ENCODE measurements around the gene CHD2.
"Not testable (repeated sequence)": the region's sequence is repeated elsewhere in the genome, so short reads cannot be mapped to it uniquely, and the experiment has no call there.

Gene CHD2

DNA sequence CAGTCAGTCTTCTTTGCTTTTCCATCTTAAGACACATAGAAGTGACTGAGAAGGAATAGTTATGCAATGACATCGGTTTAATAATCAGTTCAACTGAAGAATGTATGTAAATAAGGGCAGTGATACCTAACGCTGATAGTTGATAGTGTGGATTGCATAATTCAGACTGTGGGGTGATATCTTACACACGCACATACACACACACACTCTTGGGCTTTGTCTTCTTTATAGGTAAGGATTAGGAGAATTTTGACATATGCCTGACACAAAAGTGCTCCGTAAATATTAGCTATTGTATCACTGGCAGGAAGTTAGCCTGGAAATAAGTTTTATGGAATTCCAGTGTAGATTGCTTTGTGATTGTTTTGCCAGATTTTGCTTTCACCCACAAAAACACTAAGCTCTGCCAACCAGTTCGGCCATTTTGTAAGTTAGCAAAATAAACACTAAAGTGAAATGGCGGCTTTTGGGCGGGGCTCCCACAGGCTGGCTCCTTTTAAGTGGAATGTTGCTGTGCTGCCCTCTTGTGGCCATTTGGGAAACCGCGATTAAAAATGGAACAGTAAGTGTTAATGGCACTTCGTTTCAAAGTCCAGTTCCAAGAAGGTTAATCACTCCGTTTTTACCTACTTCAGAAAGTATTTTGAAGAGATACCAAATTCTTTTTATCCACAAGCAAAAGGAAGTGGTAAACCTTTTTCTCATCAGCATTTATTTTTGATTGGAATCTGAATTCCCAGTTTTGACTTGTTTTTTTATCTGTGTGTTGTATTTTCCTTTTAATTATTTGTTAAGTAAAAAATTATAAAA, 17.7 kb downstream of the CHD2 start:
- peaks cover 10% of the 10 kb centered on the region for H3K4me1 ChIP-seq (ENCODE audit: insufficient read depth, low read length)
- no peaks in the 10 kb centered on the region for H3K27me3 ChIP-seq (ENCODE audit: insufficient read depth, low read length)
- no peak overlapping the region for H3K4me3 ChIP-seq (ENCODE audit: low read length)

DNA sequence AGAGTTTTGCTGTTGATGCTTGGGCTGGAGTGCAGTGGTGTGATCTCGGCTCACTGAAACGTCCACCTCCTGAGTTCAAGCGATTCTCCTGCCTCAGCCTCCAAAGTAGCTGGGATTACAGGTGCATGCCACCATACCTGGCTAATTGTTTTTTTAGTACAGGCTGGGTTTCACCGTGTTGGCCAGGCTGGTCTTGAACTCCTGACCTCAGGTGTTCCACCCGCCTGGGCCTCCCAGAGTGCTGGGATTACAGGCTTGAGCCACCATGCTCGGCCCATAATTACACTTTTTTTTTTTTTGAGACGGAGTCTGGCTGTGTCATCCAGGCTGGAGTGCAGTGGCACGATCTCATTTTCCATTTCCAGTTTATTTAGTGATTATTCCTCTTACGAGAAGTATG, 18.8 kb downstream of the CHD2 start:
- H3K27me3 ChIP-seq (ENCODE audit: insufficient read depth, low read length); H2AFZ ChIP-seq (ENCODE audit: low read depth, low read length); H3K9me3 ChIP-seq (ENCODE audit: low read length); H3K4me1 ChIP-seq (ENCODE audit: insufficient read depth, low read length); H3K4me3 ChIP-seq (ENCODE audit: low read length): not testable (repeated sequence)
- H3K36me3 ChIP-seq (ENCODE audit: insufficient read depth, low read length) = peaks cover 41% of the 10 kb centered on the region

More for the DNA sequence above, 17.7 kb downstream of the CHD2 start:
- H2AFZ ChIP-seq (ENCODE audit: low read depth, low read length) = no peak overlapping the region
- H3K36me3 ChIP-seq (ENCODE audit: insufficient read depth, low read length) = peaks cover 34% of the 10 kb centered on the region
- no peaks in the 10 kb centered on the region for H3K9me3 ChIP-seq (ENCODE audit: low read length)

- no peak overlapping the region for H3K4me3 ChIP-seq (ENCODE audit: low read length)
- no peaks in the 10 kb centered on the region for H3K9me3 ChIP-seq (ENCODE audit: low read length)
- no peaks in the 10 kb centered on the region for H3K27me3 ChIP-seq (ENCODE audit: insufficient read depth, low read length)
- H3K4me1 ChIP-seq (ENCODE audit: insufficient read depth, low read length) = peaks cover 10% of the 10 kb centered on the region
- no peak overlapping the region for H2AFZ ChIP-seq (ENCODE audit: low read depth, low read length)
- peaks cover 55% of the 10 kb centered on the region for H3K36me3 ChIP-seq (ENCODE audit: insufficient read depth, low read length)
Observed at GRCh38 chr15:92920595-92921161, 20.6 kb downstream of the CHD2 start.

GRCh38 chr15:92921215-92922131, 21.3 kb downstream of the CHD2 start:
- peaks cover 10% of the 10 kb centered on the region for H3K4me1 ChIP-seq (ENCODE audit: insufficient read depth, low read length)
- no peak overlapping the region for H3K4me3 ChIP-seq (ENCODE audit: low read length)
- H3K36me3 ChIP-seq (ENCODE audit: insufficient read depth, low read length) = peaks cover 62% of the 10 kb centered on the region
- H3K27me3 ChIP-seq (ENCODE audit: insufficient read depth, low read length) = no peaks in the 10 kb centered on the region
- H3K9me3 ChIP-seq (ENCODE audit: low read length) = no peaks in the 10 kb centered on the region
- H2AFZ ChIP-seq (ENCODE audit: low read depth, low read length) = no peak overlapping the region

GRCh38 chr15:92922418-92923002, 22.4 kb downstream of the CHD2 start:
- Histone ChIP-seq H3K4me1 (ENCODE audit: insufficient read depth, low read length) (peaks cover 7% of the 10 kb centered on the region), H3K27me3 (ENCODE audit: insufficient read depth, low read length) (no peaks in the 10 kb centered on the region)

GRCh38 chr15:92924216-92924615, 24.1 kb downstream of the CHD2 start:
- Histone ChIP-seq H3K27me3 (ENCODE audit: insufficient read depth, low read length) (no peaks in the 10 kb centered on the region), H3K36me3 (ENCODE audit: insufficient read depth, low read length) (peaks cover 87% of the 10 kb centered on the region), H2AFZ (ENCODE audit: low read depth, low read length) (no peak overlapping the region), H3K4me3 (ENCODE audit: low read length) (no peak overlapping the region), H3K9me3 (ENCODE audit: low read length) (no peaks in the 10 kb centered on the region), H3K4me1 (ENCODE audit: insufficient read depth, low read length) (no peaks in the 10 kb centered on the region)

More at GRCh38 chr15:92922418-92923002, 22.4 kb downstream of the CHD2 start:
- Histone ChIP-seq H3K9me3 (ENCODE audit: low read length) (no peaks in the 10 kb centered on the region), H3K4me3 (ENCODE audit: low read length) (no peak overlapping the region), H3K36me3 (ENCODE audit: insufficient read depth, low read length) (peaks cover 72% of the 10 kb centered on the region), H2AFZ (ENCODE audit: low read depth, low read length) (no peak overlapping the region)

DNA sequence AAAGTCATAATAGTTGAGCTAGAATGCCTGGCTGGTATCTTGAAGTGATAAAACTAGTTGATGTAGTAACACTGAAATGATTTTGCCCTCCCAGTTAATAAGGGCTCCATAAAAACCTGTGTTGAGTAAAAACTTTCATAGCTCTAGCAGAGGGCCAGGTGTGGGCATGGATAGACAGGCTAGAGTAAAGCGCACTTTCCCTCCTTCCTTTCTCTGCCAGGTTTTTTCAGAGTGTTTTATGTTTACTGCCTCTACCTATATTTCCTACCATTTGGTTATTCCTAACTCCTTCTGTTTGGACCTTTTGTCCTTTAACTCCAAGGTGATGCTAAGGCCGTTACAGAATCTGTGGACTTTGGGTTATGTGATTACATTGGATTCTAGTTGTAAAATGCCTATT, 25.3 kb downstream of the CHD2 start:
- Histone ChIP-seq H3K4me3 (ENCODE audit: low read length) (no peak overlapping the region), H3K27me3 (ENCODE audit: insufficient read depth, low read length) (no peaks in the 10 kb centered on the region), H2AFZ (ENCODE audit: low read depth, low read length) (no peak overlapping the region), H3K4me1 (ENCODE audit: insufficient read depth, low read length) (no peaks in the 10 kb centered on the region), H3K36me3 (ENCODE audit: insufficient read depth, low read length) (peaks cover 88% of the 10 kb centered on the region), H3K9me3 (ENCODE audit: low read length) (no peaks in the 10 kb centered on the region)

DNA sequence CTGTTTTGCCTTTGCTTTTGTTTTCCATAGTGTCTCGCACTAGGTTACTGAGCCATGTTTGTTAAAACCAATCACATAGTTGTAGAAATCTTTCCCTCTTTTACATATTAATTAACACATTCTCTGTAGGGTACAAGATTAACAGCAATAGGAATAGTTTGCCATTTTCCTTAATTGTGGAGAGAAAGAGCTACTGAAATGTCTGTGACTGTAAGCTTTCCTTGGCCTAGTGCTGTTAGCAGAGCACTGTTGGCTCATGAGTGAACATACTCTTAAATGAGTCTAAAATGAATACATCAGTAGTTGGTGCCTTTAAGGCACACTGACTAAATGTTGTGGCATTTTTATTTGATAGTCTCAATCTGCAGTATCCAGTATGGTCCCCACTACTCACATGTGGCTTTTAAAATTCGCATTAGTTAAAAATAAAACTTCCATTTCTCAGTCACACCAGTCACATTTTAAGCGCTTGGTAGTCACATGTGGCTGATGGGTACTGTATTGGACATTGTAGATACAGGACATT, 28.2 kb downstream of the CHD2 start:
- Histone ChIP-seq H3K9me3 (ENCODE audit: low read length) (no peaks in the 10 kb centered on the region), H3K4me1 (ENCODE audit: insufficient read depth, low read length) (peaks cover 3% of the 10 kb centered on the region), H2AFZ (ENCODE audit: low read depth, low read length) (no peak overlapping the region), H3K27me3 (ENCODE audit: insufficient read depth, low read length) (no peaks in the 10 kb centered on the region), H3K36me3 (ENCODE audit: insufficient read depth, low read length) (peaks cover 90% of the 10 kb centered on the region), H3K4me3 (ENCODE audit: low read length) (no peak overlapping the region)

GRCh38 chr15:92929002-92929401, 28.9 kb downstream of the CHD2 start:
- peaks cover 92% of the 10 kb centered on the region for H3K36me3 ChIP-seq (ENCODE audit: insufficient read depth, low read length)
- H3K9me3 ChIP-seq (ENCODE audit: low read length) = no peaks in the 10 kb centered on the region
- no peaks in the 10 kb centered on the region for H3K27me3 ChIP-seq (ENCODE audit: insufficient read depth, low read length)
- H3K4me3 ChIP-seq (ENCODE audit: low read length) = no peak overlapping the region
- no peak overlapping the region for H2AFZ ChIP-seq (ENCODE audit: low read depth, low read length)
- peaks cover 3% of the 10 kb centered on the region for H3K4me1 ChIP-seq (ENCODE audit: insufficient read depth, low read length)

DNA sequence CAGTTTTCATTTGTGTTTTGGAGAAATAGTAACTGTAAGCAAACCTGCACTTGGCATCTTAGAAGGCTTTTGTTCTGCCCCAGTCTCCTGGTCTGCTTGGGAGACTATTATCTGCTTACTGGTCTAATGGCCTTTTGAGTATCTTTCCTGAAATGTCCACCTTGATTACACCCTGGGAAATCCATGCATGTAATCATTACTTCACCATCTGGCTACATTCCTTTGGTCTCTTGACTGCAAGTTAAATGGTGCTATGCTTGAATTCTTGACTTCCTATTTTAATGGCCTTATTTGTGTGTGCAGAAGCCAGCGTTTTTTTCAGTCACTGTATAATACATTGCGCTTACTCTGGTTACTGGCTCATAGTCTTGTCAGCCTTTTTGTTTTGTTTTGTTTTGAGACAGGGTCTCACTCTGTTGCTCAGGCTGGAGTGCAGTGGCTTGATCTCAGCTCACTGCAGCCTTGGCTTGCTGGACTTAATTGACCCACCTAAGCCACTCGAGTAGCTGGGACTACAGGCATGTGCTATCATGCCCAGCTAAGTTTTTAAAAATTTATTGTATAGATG, 30.0 kb downstream of the CHD2 start:
- peaks cover 3% of the 10 kb centered on the region for H3K4me1 ChIP-seq (ENCODE audit: insufficient read depth, low read length)
- no peaks in the 10 kb centered on the region for H3K27me3 ChIP-seq (ENCODE audit: insufficient read depth, low read length)
- H2AFZ ChIP-seq (ENCODE audit: low read depth, low read length) = no peak overlapping the region
- no peaks in the 10 kb centered on the region for H3K9me3 ChIP-seq (ENCODE audit: low read length)
- peaks cover 89% of the 10 kb centered on the region for H3K36me3 ChIP-seq (ENCODE audit: insufficient read depth, low read length)
- H3K4me3 ChIP-seq (ENCODE audit: low read length) = no peak overlapping the region

- H3K4me1 ChIP-seq (ENCODE audit: insufficient read depth, low read length) = peaks cover 3% of the 10 kb centered on the region
- no peak overlapping the region for H2AFZ ChIP-seq (ENCODE audit: low read depth, low read length)
- H3K9me3 ChIP-seq (ENCODE audit: low read length) = no peaks in the 10 kb centered on the region
- H3K36me3 ChIP-seq (ENCODE audit: insufficient read depth, low read length) = peaks cover 89% of the 10 kb centered on the region
- H3K4me3 ChIP-seq (ENCODE audit: low read length) = no peak overlapping the region
- H3K27me3 ChIP-seq (ENCODE audit: insufficient read depth, low read length) = no peaks in the 10 kb centered on the region
Observed at GRCh38 chr15:92930776-92931175, 30.7 kb downstream of the CHD2 start.

- Histone ChIP-seq H3K4me1 (ENCODE audit: insufficient read depth, low read length) (peaks cover 5% of the 10 kb centered on the region), H3K27me3 (ENCODE audit: insufficient read depth, low read length) (no peaks in the 10 kb centered on the region), H3K36me3 (ENCODE audit: insufficient read depth, low read length) (peaks cover 90% of the 10 kb centered on the region), H3K4me3 (ENCODE audit: low read length) (no peak overlapping the region), H2AFZ (ENCODE audit: low read depth, low read length) (no peak overlapping the region), H3K9me3 (ENCODE audit: low read length) (no peaks in the 10 kb centered on the region)
Observed at GRCh38 chr15:92932946-92933649, 33.0 kb downstream of the CHD2 start.
